K562 (cell line): ENCODE results near the gene EVC. TPM values are rescaled to one million over a fixed set of nuclear protein-coding genes. Genes with fewer than 3 reads are reported as not detected.

ENCODE experiments used
- HMG20A ChIP-seq: fragments of 450-650 bp; formaldehyde crosslinking; conservative IDR thresholded peaks from 2 replicates; pipeline ENCODE4 v1.4.0; 2020; ENCODE audit warnings: mild to moderate bottlenecking, mixed read lengths
- KDM1A ChIP-seq, 2 experiments: fragments of 450-650 bp; IDR thresholded peaks; 2 replicates each; pipeline ENCODE4 v1.6.1; 2016; ENCODE audit warnings: mild to moderate bottlenecking in 2 of 2
- OTX1 ChIP-seq: fragments of 450-650 bp; formaldehyde crosslinking; IDR thresholded peaks from 2 replicates; pipeline ENCODE4 v1.4.0; 2022; ENCODE audit warnings: mild to moderate bottlenecking
- SMC3 ChIP-seq: conservative IDR thresholded peaks from 2 replicates; pipeline ENCODE4 v1.6.1; 2011; ENCODE audit warnings: low read depth, low read length, improper control_type of control experiment; ENCODE audit not compliant: insufficient read depth
- U2AF2 ChIP-seq: fragments of 200-400 bp; formaldehyde crosslinking; optimal IDR thresholded peaks from 2 replicates; pipeline ENCODE3; 2017; ENCODE audit warnings: low read depth, mild to moderate bottlenecking, low read length
- polyA plus RNA-seq, 8 experiments: library from polyadenylated mRNA; depleted of rRNA in 4 of 8; stranded (reverse) in 5 of 8; unstranded in 3 of 8; fragments of >200 nt; fragmentation: Nextera tagmentation in 2 of 8; fragmentation: Illumina TruSeq in 1 of 8; extraction: Ambion mirVana in 2 of 8; extraction: Trizol in 1 of 8; gene quantifications; 2 replicates each; pipeline versions ENCODE4 v1.2.1 to v1.2.3, GENCODE V29; 2011 to 2014; ENCODE audit warnings: inconsistent platforms in 1 of 8, missing spikeins in 1 of 8
- total RNA-seq, 7 experiments: library from RNA; depleted of rRNA in 6 of 7; stranded (reverse); fragments of >200 nt in 6 of 7; fragmentation: Illumina TruSeq in 2 of 7; extraction: Trizol in 2 of 7; gene quantifications; 2 replicates each; pipeline versions ENCODE4 v1.2.1 to v1.2.3, GENCODE V29; 2011 to 2021; ENCODE audit warnings: low replicate concordance in 1 of 7
- TF ChIP-seq, protein P1 (sequence below), 3 experiments: IDR thresholded peaks in 2 of 3; conservative IDR thresholded peaks in 1 of 3; 2 replicates each; pipeline ENCODE4 v1.5.1; 2011 to 2012; ENCODE audit warnings: low read length in 3 of 3, mild to moderate bottlenecking in 3 of 3, control low read depth in 2 of 3, improper control_type of control experiment in 1 of 3, inconsistent platforms in 1 of 3, low read depth in 1 of 3, mixed read lengths in 1 of 3, moderate library complexity in 1 of 3; ENCODE audit not compliant: insufficient read depth in 2 of 3
- TF ChIP-seq, protein P2 (sequence below): IDR thresholded peaks from 2 replicates; pipeline ENCODE4 v1.6.1; 2011; ENCODE audit warnings: borderline replicate concordance, low read depth, mild to moderate bottlenecking, moderate library complexity, low read length; ENCODE audit not compliant: insufficient read depth, poor library complexity, severe bottlenecking
- TF ChIP-seq, protein P3 (sequence below): fragments of 250-450 bp; sonication (Bioruptor Pico); IDR thresholded peaks from 2 replicates; pipeline ENCODE4 v1.4.0; 2020; ENCODE audit warnings: borderline replicate concordance

The EVC gene
- total and polyA plus RNA-seq, 9 of the 15 experiments (the other 6 are each of a cell fraction or from before 2014, with no cell fraction given): 0.03 to 3.2 (median 1.1) TPM

DNA sequence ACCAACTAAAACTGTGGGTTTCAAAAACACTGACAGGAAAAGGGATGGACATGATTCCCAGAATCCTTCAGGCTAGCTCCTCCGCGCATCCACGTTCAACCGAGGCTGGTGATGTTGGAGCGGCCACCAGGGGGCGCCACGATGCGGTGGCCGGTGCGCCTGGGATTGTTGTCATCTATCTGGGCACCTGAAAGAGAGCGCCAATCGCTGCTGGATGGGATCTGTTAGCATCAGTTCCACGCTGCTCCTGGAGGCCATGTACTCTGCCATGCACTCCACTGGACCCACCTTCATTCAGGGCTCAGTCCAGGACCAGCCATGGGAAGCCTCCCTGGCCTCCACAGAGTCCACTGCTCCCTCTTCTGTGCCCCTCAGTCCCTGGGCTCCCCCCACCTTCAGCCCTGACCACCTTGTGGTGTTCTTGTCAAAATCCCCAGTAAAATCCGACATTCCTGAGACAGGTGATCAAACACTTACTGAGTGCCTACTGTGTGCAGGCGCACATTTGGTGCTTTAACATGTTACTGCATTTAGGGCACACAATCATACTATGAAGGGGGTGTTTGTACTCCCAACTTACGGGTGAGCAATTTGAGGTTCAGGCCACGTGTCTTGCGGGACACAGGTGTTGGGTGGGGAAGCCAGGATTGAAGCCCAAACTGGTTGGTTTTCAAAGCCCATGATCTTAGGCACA is 110.8 kb downstream of the EVC start (continued):
- TF ChIP-seq, protein P1, sequence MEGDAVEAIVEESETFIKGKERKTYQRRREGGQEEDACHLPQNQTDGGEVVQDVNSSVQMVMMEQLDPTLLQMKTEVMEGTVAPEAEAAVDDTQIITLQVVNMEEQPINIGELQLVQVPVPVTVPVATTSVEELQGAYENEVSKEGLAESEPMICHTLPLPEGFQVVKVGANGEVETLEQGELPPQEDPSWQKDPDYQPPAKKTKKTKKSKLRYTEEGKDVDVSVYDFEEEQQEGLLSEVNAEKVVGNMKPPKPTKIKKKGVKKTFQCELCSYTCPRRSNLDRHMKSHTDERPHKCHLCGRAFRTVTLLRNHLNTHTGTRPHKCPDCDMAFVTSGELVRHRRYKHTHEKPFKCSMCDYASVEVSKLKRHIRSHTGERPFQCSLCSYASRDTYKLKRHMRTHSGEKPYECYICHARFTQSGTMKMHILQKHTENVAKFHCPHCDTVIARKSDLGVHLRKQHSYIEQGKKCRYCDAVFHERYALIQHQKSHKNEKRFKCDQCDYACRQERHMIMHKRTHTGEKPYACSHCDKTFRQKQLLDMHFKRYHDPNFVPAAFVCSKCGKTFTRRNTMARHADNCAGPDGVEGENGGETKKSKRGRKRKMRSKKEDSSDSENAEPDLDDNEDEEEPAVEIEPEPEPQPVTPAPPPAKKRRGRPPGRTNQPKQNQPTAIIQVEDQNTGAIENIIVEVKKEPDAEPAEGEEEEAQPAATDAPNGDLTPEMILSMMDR (IDR thresholded peaks at IDR 0.05 in 2 of 3, conservative IDR thresholded peaks at IDR 0.05 in 1 of 3; ENCODE audit: insufficient read depth in 2 of 3, low read depth in 1 of 3, low read length in 3 of 3): peak; percentile 71 to 87 (median 72)
- TF ChIP-seq, protein P2, sequence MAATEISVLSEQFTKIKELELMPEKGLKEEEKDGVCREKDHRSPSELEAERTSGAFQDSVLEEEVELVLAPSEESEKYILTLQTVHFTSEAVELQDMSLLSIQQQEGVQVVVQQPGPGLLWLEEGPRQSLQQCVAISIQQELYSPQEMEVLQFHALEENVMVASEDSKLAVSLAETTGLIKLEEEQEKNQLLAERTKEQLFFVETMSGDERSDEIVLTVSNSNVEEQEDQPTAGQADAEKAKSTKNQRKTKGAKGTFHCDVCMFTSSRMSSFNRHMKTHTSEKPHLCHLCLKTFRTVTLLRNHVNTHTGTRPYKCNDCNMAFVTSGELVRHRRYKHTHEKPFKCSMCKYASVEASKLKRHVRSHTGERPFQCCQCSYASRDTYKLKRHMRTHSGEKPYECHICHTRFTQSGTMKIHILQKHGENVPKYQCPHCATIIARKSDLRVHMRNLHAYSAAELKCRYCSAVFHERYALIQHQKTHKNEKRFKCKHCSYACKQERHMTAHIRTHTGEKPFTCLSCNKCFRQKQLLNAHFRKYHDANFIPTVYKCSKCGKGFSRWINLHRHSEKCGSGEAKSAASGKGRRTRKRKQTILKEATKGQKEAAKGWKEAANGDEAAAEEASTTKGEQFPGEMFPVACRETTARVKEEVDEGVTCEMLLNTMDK: peak; percentile 74
- TF ChIP-seq OTX1 (CRISPR knock-in tag): no peak
- TF ChIP-seq U2AF2: no peak
- TF ChIP-seq KDM1A (IDR thresholded peaks at IDR 0.05): no peak
- TF ChIP-seq, protein P3, sequence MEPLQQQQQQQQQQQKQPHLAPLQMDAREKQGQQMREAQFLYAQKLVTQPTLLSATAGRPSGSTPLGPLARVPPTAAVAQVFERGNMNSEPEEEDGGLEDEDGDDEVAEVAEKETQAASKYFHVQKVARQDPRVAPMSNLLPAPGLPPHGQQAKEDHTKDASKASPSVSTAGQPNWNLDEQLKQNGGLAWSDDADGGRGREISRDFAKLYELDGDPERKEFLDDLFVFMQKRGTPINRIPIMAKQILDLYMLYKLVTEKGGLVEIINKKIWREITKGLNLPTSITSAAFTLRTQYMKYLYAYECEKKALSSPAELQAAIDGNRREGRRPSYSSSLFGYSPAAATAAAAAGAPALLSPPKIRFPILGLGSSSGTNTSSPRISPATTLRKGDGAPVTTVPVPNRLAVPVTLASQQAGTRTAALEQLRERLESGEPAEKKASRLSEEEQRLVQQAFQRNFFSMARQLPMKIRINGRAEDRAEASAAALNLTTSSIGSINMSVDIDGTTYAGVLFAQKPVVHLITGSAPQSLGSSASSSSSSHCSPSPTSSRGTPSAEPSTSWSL (CRISPR knock-in tag): no peak
- no peak for TF ChIP-seq HMG20A (CRISPR knock-in tag)
- peak; percentile 58 for TF ChIP-seq SMC3
